Measurements from ENCODE around the gene SMAD2.
"Not testable (repeated sequence)": the region's sequence is repeated elsewhere in the genome, so short reads cannot be mapped to it uniquely, and the experiment has no call there.

The SMAD2 gene

DNA sequence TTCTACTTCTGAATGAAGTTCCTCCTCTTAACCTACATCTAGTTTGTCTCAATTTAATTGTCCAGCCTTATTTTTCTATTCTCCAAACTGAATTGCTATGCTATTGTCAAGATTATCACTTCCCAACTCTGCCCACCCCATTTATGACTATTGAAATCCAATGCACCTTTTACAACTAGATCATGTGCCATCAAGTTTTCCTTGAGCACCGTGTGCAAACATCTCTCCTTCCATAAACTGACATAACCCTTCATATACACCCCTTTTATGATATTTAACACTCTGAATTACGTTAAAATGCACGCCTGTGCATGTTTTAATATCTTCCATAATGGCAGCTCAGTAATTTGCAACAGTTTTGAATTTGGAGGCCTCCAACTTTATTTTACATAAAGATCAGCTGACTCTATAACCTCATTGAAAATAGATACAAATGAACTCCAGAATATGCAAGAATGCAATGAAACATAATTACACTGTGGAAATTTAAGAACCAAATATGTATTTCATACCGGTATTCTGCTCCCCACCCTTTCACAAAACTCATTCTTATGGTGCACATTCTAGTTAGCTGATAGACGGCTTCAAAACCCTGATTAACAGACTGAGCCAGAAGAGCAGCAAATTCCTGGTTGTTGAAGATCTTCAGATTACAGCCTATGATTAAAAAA lies 85.5 kb downstream of the SMAD2 start:
- DNase-seq (ENCODE audit: low spot score) = no peak
- FAIRE-seq = no peak

DNA sequence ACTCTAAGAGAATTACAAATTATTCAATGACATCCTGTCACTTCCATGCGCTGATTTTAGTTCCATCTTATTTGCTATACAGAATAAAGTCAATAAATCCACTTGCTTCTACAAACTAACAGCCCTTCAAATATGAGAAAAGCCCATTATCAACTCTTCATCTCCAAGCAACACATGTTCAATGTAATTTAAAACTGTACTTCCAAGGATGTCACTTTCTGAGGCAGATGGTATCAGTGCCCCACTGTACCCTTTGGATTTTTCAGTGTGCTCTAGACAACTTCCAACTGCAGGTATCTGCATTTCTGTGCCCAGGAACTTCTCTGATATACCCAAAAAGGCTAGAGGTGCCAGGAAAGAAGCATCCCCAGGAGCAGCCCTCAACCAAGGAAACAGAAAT lies 87.6 kb downstream of the SMAD2 start:
- no peak for DNase-seq (ENCODE audit: low spot score)
- FAIRE-seq = no peak

DNA sequence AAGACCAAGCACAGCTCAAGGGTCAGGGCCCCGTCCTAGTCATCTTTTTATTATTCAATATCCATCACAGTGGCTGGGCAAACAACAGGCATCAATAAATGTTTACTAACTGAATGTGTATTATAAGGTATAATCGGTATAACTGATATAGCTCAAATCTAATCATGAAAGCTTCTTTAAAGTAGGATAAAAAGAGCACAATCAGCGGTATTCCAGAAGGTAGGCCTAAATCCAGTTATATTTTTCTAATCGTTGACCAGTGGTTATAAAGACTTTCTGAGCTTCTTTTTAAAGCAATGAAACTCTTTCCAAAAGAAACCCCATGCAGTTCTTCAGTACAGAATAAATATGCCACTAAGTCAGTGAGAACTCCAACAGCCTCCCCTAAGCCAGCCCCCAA lies 92.1 kb downstream of the SMAD2 start:
- FAIRE-seq = no peak

DNA sequence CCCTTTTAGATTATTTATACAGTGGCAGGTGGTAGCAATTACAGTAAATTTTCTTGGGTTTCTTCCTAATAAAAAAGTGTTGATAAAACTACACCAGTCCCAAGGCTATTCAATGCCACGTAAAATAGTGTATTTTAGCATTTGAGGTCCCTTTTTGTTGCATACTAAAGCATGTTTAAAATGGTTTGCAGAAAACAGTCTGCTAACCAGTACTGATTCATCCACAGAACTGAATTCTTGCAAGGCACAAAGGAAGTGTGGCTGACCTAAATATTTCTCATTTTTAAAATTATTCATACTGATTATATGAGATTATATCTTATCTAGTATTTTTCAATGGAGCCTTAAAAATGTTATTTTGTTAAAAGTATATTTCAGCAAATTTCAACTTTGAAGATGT lies 98.1 kb downstream of the SMAD2 start:
- DNase-seq (ENCODE audit: low spot score) (no peak), FAIRE-seq (no peak)

More for the DNA sequence above, 92.1 kb downstream of the SMAD2 start:
- no peak for DNase-seq (ENCODE audit: low spot score)

DNA sequence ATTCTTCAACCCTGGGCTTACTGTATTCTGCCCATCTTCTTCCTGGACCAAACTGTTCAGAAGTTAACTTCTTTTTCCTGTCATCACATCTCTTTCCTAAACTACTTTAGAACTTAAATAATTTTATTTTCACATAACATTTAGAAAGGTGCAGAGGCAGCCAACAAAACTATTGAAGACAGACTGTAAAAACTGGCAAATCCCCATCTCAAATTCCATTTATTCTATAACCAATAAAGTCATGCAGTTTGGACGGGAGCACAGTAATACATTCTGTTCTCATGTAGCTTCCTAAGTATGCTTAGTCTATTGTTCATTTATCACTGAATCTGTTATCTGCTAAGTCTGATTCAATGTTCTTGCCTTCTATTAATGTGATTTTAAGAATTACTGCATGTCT lies 99.1 kb downstream of the SMAD2 start:
- DNase-seq (ENCODE audit: low spot score) = no peak
- FAIRE-seq = no peak

DNA sequence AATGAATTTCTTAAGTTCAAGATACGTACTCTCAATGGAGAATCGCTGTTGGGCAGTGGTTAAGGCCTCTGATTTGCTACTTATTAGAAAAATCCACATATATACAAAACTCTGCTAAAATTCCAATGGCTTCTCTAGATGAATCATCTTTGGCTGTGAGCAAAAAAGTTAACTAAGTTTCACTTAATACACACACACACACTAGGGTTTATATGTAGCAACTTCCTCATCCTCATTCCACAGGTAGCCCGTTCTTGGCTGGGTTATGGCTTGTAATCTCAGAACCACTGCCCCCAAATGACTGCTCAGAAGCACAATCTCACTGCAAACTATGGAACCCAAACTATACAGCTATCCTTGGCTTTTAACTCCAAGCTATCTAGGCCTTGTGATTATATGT lies 99.7 kb downstream of the SMAD2 start:
- FAIRE-seq (no peak), DNase-seq (ENCODE audit: low spot score) (no peak)

DNA sequence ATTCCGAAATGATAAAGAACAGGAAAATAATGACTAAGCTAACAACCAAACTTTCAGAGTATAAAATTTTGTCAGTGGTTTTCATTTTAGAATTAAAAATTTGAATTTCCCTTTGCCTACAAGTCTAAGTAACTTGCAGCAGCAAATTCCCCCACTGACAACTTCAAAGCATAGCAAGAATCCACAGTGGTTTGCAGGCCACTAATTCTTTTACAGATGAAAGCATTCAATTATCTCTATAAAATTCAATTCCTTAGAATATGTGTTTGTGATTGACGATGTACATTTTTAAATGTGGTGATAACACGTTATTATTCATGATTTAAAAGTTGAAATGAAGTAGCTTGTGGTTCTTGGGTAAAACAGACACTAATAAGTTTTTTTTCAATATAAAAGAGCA lies 100.6 kb downstream of the SMAD2 start:
- DNase-seq (ENCODE audit: low spot score) (no peak), FAIRE-seq (no peak)

DNA sequence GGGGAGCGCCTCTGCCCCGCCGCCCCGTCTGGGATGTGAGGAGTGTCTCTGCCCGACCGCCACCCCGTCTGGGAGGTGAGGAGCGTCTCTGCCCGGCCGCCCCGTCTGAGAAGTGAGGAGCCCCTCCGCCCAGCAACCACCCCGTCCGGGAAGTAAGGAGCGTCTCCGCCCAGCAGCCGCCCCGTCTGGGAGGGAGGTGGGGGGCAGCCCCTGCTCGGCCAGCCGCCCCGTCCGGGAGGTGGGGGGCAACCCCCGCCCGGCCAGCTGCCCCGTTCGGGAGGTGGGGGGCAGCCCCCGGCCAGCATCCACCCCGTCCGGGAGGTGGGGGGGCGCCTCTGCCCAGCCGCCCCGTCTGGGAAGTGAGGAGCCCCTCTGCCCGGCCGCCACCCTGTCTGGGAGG lies 102.4 kb downstream of the SMAD2 start:
- not testable (repeated sequence) for FAIRE-seq; DNase-seq (ENCODE audit: low spot score)

DNA sequence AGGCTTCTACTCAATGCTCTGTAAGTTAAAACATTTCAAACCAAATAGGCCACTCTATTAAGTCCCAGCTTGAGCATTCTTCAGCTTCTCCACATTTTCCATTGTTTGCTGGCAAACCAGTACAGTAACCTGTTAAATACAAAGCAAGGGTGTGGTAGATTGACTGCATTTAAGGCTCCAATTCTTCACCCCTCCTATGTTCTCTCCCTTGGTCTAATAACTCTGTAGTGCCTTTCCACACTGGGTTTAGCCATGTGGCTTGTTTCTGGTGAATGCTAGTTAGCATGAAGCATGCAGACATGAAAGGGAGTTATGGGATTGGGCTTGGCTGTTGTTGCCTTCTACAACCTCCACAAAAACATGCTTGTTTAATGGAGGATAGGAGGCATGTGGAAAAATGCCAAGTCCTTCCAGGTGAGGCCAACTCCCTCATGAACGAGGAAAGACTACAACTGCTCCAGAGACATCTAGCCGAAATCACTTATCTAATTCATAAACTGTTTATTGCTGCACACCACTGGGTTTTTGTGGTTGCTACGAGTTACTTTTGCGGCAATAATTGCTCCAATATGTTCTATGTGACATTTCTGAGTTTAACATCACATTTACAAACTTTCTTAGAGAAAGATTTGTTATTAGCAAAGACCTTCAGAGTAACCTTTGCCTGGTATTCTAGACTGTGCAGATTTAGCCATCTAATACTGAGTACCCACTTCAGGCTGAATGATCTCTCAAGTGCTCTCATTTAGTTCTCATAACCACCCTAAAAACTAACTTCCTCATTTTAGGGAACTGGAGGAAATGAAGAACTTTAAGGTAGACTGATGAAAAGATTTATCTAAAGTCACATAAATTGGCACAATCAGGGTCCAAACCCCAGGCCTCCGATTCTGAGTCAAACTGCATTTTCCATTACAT lies 104.0 kb downstream of the SMAD2 start:
- FAIRE-seq (no peak), DNase-seq (ENCODE audit: low spot score) (no peak)

DNA sequence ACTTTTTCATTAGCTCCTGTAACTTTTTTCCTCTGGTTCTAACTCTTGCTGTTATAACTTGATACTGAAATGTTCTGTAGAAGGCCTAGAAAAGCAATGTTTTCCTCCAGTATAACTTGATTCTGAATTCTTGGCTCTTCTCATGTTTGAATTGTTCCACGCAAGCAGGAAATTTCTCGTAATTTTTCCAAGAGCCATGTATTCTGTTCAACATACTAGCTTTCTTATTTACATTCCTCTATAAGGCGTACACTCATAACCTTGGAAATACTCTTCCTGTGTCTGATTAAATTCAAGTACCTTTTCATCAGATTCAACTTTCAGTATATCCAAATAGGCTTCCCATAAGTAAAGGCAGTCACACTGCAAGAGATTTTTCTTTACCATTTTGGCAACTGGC lies 109.1 kb downstream of the SMAD2 start:
- DNase-seq (ENCODE audit: low spot score) (no peak), FAIRE-seq (no peak)

DNA sequence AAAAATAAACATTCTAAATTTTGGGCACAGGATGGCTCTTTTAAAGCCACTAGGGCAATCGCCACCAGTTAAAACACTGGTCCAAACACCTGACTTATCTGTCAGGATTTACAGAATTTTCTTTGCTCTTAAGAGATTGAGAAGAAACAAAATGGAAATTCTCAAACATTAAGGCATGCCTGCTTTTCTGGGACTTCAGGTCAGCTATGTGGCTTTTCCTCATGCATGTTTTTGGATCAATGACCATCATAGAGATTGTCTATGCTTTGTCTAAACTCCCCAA lies 112.7 kb downstream of the SMAD2 start:
- FAIRE-seq (no peak), DNase-seq (ENCODE audit: low spot score) (no peak)

DNA sequence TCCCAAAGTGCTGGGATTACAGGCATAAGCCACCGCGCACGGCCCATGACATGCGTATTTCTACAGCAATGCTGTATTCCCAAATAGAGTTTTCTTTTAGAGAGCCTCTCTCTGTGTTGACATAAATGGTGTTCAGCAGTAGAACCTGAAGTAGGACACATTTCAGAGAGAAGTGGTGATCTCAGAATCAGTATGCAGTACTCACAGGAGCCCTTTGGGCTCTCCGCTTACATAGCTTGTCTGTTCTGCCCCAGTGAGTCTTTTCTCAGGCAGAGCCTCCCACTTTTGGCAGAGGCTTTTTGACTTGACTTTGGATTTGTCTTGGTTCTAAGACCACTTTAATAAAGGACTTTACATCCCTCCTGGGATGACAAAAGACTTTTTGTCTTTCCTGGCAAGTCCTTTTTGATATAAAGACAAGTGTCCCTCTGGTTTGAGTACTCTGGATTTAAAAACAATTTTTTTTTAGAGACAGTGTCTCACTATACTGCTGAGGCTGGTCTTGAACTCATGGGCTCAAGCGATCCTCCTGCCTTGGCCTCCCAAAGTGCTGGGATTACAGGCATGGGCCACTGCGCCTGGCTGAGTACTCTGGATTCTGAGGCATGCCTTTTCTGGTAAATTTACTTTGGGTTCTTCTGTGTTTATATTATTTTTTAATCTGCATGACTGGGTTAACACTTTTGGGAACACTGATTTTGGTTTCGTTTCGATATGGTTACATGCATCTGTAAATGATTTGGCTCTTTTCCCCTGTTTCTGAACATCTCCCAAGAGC lies 113.3 kb downstream of the SMAD2 start:
- DNase-seq (ENCODE audit: low spot score) (no peak), FAIRE-seq (no peak)

DNA sequence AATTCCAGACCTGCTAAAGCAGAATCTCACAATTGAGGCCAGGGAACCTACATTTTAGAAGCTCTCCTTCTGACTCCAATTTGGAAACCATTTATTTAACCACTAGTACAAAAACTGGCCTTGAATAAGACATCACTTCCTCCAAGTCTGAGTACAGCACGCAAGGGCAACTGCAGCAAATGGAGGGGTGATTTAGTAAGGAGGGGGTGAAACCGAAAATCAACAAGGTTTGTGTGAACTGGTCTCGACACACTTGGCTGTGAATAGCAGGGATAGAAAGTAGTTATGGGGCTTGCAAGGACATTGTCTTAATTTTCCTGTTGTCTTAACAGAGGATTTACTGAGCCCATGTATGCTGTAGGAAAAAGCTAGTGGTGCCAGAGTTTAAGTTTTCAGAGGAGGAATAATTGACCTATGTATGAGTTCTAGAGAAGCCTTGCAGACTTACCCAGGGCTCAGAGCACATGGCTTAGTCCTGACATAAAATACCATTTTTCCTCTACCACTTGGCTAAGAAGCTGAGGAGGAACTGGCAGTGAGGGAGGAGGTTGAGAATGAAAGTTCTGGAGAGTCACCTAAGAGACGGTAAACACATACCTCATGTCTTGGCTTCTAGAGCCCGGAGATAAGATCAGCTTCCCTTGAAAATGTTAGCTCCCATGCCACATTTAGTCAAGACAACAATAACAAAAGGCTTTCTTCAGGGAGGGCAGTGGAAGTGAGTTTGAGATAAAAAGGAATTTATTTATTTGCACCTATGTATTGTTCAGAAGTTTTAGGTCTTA lies 114.8 kb downstream of the SMAD2 start:
- FAIRE-seq (no peak), DNase-seq (ENCODE audit: low spot score) (no peak)

DNA sequence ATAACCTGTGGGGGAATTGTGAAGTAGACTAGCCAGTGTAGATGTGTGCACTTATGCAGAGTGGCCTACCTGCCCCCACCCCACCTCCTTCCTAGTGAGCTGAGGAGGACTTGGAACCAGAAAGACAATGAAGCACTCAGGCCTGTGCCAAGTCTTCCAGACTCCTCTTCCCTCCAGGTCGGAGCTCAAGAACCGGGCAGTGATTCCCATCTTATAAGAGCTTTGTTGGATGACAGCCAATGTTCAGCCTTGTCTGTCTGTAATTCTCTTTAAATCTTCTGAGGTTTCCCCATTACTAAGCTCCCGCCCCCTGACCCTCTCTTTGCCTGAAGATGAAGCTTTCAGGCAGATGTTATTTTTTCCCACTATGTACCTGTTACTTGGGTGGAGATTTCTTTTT lies 121.0 kb downstream of the SMAD2 start:
- FAIRE-seq (no peak), DNase-seq (ENCODE audit: low spot score) (no peak)

DNA sequence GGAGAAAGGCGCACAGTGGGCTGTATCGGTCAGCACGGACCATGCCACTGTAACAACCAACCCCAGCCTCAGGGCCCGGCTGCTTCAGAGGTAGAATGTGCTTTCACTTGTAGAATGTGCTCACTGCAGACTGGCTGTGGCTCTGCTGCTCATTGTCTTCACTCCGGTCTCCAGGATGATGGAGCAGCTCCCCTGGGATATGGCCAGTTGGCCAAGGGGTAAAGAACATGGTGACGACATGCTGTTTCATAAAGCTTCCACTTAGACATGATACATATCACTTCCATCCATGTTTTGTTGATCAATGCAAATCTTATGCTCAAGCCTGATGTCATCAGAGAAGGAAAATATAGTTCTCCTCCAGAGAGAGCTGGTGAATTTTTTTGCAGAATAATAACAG lies 127.7 kb downstream of the SMAD2 start:
- no peak for FAIRE-seq
- no peak for DNase-seq (ENCODE audit: low spot score)

DNA sequence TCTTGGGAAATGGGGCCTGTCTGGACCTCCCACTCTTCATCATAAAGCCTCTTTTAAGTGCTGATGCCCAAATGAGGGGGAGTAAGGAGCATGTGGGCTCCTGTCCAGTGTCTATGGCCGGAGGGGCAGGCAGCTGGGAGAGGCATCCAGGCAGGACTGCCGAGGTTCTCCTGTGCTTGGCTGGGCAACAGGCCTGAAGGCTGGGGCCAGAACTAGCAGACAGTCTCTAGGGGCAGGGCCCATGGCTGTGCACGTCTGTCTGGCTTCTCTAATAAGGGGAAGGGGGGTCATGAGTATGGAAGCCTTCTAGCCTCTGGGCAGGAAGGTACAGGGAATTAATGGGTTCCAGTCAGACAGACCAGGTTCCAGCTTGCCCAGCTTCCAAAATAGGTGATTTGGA lies 128.6 kb downstream of the SMAD2 start:
- DNase-seq (ENCODE audit: low spot score) (no peak), FAIRE-seq (no peak)

DNA sequence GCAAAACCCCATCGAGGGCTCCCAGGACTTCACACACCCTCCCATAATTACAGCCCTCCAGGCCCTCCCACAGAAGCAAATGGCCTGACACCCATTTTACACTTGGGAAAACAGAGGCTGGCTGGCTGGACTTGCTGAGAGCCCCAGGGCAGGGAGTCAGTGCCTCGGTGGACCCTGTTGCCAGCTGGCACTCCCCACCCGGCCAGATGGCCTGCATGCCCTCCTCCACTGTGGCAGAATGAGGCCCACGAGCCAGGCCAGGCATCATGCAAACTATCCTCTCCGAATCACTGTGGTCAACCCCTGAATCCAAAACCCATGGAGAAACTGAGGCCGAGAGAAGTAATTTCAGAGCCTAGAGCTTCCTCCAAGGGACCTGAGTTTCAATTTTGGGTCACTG lies 129.7 kb downstream of the SMAD2 start:
- DNase-seq (ENCODE audit: low spot score) (no peak), FAIRE-seq (no peak)

DNA sequence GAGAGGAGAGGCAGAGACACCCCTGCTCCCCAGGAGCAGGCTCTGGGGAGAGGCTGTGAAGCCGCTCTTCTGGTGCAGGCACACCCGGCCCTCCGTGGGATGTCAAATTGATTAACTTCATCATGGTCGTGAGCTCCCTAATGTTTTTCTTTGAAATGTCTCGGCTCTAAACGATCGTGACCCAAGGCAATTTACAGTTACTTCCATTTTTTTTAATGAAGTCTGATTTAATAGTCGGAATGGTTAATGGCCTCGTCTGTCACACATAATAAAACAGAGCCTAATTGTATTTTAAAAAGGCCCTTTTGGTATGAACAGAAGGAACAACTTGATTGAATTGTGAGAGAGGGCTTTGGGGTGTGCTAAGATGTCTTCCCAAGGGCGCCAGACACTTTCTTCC lies 130.2 kb downstream of the SMAD2 start:
- no peak for FAIRE-seq
- no peak for DNase-seq (ENCODE audit: low spot score)

DNA sequence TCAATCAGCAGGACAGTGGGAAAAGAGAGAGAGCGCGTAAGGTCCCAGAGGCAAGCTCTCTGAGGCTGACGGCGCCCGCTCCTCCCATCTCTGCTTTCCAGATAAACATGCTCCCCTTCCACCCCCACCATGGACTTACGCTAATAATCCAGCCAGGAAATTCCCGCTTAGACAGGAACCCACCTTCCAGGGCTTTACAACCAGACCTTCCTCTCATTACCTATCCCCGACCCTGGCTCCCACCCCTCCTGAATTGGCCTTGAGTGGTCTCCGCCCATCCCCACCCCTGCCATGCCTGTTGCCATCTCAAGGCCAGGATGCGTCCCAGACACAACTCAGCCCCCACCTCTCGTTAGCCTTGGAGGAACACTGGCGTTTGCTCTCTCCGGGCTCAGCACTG lies 131.1 kb downstream of the SMAD2 start:
- DNase-seq (ENCODE audit: low spot score) = no peak
- no peak for FAIRE-seq

DNA sequence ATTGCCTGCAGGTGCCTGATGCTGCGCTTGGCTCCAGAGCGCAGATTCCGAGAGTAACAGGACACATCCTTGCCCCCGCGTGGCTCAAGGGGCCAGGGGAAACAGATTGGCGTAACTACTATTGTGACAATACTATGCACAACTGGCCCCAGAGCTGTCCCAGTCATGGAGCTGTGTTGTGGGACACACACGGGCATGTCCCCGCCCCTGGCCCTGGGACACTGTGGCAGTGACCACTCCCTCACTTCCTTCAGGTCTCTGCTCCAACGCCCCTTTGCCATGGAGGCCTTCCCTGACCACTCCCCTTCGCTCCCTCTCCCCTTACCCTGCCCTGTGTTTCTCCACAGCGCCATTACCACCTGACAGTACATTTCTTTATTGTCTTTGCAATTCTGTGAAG lies 132.1 kb downstream of the SMAD2 start:
- FAIRE-seq (no peak), DNase-seq (ENCODE audit: low spot score) (no peak)

DNA sequence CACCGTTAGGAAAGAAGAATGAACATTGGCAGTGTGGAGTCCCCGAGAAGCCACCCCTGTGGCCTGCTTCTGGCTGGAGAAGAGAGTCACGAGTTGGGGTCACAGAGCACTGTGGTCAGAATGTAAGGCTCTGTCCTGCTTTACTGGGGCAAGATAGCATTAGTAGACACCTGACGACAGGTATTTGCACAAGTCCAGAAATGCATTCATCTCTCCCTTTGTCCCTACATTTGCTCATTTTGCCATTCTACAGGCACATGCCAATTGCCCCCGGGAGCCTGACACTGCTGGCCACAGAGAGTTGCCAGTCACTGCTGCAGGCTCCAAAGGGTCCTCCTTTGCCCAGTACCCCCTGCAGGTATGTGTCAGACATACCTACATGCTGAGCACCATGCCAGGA lies 133.3 kb downstream of the SMAD2 start:
- DNase-seq (ENCODE audit: low spot score) (no peak), FAIRE-seq (no peak)

DNA sequence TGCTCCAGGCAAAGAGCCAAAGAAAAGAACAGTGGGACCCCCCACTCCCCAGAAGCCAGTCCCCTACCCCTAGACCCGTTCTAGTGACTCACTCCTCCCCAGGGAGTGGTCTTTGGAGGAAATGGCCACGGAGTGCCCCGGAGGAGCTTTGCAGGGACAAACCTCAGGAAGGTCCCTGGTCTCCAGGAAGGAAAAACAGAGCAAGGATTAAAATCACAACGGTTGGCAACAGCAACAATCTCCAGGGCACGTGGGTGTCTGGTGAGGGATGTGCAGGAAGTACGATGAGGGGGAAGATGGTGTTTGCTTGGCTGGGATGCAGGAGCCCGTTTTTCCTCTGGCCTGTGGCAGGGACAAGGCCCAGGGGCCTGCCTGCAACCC lies 135.0 kb downstream of the SMAD2 start:
- DNase-seq (ENCODE audit: low spot score) = no peak
- FAIRE-seq = no peak

Data from RCC 7860 (cell line).